HFFc6 (cell line): Measurements from ENCODE around the gene RAB2B. TPM values are rescaled to one million over a fixed set of nuclear protein-coding genes. Genes with fewer than 3 reads are reported as not detected.

Experiments used
- DNase-seq: peaks from one replicate; pipeline ENCODE4 v3.0.0-alpha.2; 2018
- H3K27ac Mint-ChIP-seq: 2 replicates; pipeline ENCODE4 v1.8.0; 2020; ENCODE audit warnings: mild to moderate bottlenecking, mixed read lengths
- H3K27me3 Mint-ChIP-seq: 2 replicates; pipeline ENCODE4 v1.8.0; 2021; ENCODE audit warnings: mild to moderate bottlenecking, moderate library complexity, mixed read lengths; ENCODE audit not compliant: insufficient read depth
- H3K36me3 Mint-ChIP-seq: 2 replicates; pipeline ENCODE4 v1.8.0; 2021; ENCODE audit warnings: low read depth, mixed read lengths
- H3K4me1 Mint-ChIP-seq: 2 replicates; pipeline ENCODE4 v1.8.0; 2020; ENCODE audit warnings: low read depth, mixed read lengths
- H3K4me3 Mint-ChIP-seq: 2 replicates; pipeline ENCODE4 v1.8.0; 2020; ENCODE audit warnings: mild to moderate bottlenecking, moderate library complexity, mixed read lengths
- H3K9me3 Mint-ChIP-seq: 2 replicates; pipeline ENCODE4 v1.8.0; 2020; ENCODE audit warnings: mild to moderate bottlenecking, mixed read lengths
- CTCF ChIP-seq: fragments of 200-600 bp; sonication (generic); IDR thresholded peaks from 2 replicates; pipeline ENCODE4 v1.5.0; 2021; ENCODE audit warnings: antibody characterized with exemption, mild to moderate bottlenecking
- total RNA-seq, 6 experiments: library from RNA; stranded (reverse); fragmentation: NEBNext Ultra II Directional; extraction: Animal tissue kit (Norgen Biotek cat#: 25700); gene quantifications; 2 replicates in 1 of 6; 3 replicates in 5 of 6; pipeline ENCODE4 v1.2.3, GENCODE V29; 2021

Gene RAB2B
- total RNA-seq, 6 experiments from 2014 or later: 20.2 to 22.9 (median 21.3) TPM

GRCh38 chr14:21476523-21476924 lies 235 bp downstream of the RAB2B start:
- Mint-ChIP-seq H3K4me3 (peak overlapping the region; percentile 96), H3K27ac (peak overlapping the region; percentile 97)
- DNase-seq: peak; percentile 36

GRCh38 chr14:21475767-21476522 lies 814 bp downstream of the RAB2B start:
- Mint-ChIP-seq H3K27ac (peak overlapping the region; percentile 97), H3K4me3 (peak overlapping the region; percentile 96), H3K36me3 (peaks cover 19% of the 10 kb centered on the region), H3K27me3 (no peaks in the 10 kb centered on the region), H3K4me1 (peaks cover 13% of the 10 kb centered on the region), H3K9me3 (no peaks in the 10 kb centered on the region)
- DNase-seq: no peak
- TF ChIP-seq CTCF: no peak

More at GRCh38 chr14:21476523-21476924, 235 bp downstream of the RAB2B start:
- Mint-ChIP-seq H3K9me3 (no peaks in the 10 kb centered on the region), H3K27me3 (no peaks in the 10 kb centered on the region; the same call in 1 of the 2 replicates), H3K36me3 (peaks cover 19% of the 10 kb centered on the region), H3K4me1 (peaks cover 13% of the 10 kb centered on the region)
- TF ChIP-seq CTCF: no peak

GRCh38 chr14:21467616-21468015 lies 9.1 kb downstream of the RAB2B start:
- Mint-ChIP-seq H3K4me3 (no peak overlapping the region), H3K36me3 (peaks cover 19% of the 10 kb centered on the region), H3K9me3 (no peaks in the 10 kb centered on the region), H3K4me1 (peaks cover 15% of the 10 kb centered on the region), H3K27me3 (no peaks in the 10 kb centered on the region), H3K27ac (peak overlapping the region; percentile 80)
- no peak for TF ChIP-seq CTCF
- DNase-seq: peak; percentile 90

GRCh38 chr14:21455912-21456667 lies 20.7 kb downstream of the RAB2B start, which contains the start of gene CHD8:
CHD8 (minus strand) TSS chr14:21456123; CDS start chr14:21431643, 24,480 bp downstream.
- Mint-ChIP-seq H3K36me3 (peaks cover 8% of the 10 kb centered on the region), H3K9me3 (no peaks in the 10 kb centered on the region), H3K27me3 (0 out of 2 replicates have a peak, but pooled peaks cover 1% of the 10 kb centered on the region), H3K4me3 (peak within 1 kb of the TSS; percentile 95), H3K4me1 (peaks cover 26% of the 10 kb centered on the region), H3K27ac (peak within 1 kb of the TSS; percentile 99)
- peak; percentile 100 for DNase-seq
- peak; percentile 83 for TF ChIP-seq CTCF

GRCh38 chr14:21455592-21455911 lies 21.2 kb downstream of the RAB2B start:
- H3K4me1 Mint-ChIP-seq: peaks cover 32% of the 10 kb centered on the region
- H3K4me3 Mint-ChIP-seq: peak overlapping the region; percentile 95
- peak; percentile 25 for DNase-seq
- peaks cover 7% of the 10 kb centered on the region for H3K36me3 Mint-ChIP-seq
- peak overlapping the region; percentile 99 for H3K27ac Mint-ChIP-seq
- no peak for TF ChIP-seq CTCF
- no peaks in the 10 kb centered on the region for H3K9me3 Mint-ChIP-seq
- 0 out of 2 replicates have a peak, but pooled peaks cover 1% of the 10 kb centered on the region for H3K27me3 Mint-ChIP-seq
